HG03457 (cell line): ENCODE measurements around the gene CD300LB.
"Not testable (repeated sequence)": the region's sequence is repeated elsewhere in the genome, so short reads cannot be mapped to it uniquely, and the experiment has no call there.

ENCODE experiments used
- ATAC-seq: cut with Tn5 transposase; IDR thresholded peaks from one replicate; pipeline ENCODE4 v1.9.1; 2021; ENCODE audit warnings: moderate number of reproducible peaks; ENCODE audit not compliant: unreplicated experiment

Gene CD300LB

DNA sequence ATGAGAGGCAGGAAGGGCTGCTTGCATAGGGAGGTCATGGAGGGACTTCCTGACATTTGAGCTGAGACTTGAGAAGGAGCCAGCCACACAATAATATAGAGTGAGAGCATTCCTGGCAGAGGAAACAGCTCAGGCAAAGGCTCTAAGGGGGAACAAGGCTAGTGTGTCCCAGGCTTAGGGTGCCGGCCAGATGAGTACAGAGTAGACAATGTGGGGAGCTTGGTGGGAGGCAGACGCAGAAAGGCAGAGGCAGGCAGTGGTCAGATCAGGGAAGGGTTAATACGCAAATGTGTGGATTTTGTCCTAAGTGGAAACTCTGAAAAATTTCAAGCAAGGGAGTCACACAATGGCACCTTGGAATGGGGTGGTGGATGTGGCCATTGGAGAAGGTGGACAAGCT is 31.3 kb downstream of the CD300LB start:
- no peak for ATAC-seq

DNA sequence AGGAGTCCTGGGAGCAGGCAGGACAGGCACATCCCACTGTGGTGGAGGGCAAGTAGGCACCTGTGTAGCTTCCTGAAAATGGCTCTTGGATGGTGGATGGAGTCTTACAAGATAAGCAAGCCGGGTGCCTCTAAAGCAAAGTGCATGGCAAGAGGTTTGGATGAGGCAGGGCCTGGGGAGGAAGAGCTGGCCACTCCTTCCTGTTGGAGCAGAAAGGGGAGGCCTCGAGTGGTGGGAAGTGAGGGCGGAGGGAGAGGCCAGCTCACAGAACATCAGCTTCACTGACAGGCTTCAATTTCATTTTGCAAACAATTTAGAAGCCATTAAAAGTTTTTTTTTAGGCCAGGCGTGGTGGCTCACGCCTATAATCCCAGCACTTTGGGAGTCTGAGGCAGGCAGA is 33.8 kb downstream of the CD300LB start:
- ATAC-seq: no peak

DNA sequence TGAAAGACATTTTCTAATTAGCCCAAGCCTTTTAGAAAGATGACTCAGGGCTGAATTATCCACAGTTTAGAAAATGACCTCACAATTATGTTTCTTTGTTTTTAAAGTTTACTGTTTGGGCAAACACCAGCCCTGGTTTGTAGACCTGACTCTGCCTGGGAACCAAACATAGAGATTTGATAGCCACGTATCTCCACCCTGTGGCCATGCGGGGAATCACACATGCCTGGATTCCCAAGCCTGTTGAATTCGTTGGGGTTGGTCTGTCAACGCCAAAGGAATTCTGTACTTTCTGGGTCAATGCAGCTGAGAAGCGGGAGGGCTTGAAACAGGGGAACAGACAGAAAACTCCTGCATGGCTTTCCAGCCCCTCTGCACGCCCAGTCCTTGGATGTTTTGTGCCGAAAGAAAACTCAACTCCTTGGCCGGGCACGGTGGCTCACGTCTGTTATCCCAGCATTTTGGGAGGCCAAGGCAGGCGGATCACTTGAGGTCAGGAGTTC is 37.9 kb downstream of the CD300LB start:
- ATAC-seq: no peak

DNA sequence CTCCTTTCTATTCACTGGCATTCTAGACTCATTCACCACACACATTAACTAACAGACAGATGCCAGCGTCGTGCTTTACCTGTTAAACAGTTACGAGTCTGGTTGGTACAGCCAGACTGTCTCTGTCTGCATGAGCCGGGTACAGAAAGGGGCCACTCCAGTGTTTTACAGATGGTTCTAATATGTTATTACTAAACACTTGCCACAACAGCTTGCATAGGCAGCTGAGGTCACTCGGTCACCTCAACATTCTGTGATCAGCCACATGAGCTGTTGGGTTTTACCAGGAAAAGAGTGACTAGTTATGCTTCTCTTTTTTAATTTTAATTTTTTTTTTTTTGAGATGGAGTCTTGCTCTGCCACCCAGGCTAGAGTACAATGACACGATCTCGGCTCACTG is 39.6 kb downstream of the CD300LB start:
- no peak for ATAC-seq

DNA sequence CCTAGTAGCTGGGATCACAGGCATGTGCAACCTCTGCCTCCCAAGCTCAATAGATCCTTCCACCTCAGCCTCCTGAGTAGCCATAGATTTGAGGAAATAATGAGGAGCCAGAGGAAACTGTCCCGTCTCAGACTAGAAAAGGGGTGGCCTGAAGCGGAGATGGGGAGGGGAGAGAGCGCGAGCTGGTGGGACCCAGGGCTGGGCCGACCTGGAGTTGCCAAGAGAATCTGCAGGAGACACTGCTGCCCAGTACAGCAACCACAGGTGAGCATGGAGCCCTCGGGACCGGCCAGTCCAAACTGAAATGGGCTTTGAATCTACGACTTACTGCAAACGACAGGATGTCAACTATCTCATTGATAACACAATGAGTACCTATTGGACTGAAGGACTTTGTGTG is 40.6 kb downstream of the CD300LB start:
- ATAC-seq: no peak

DNA sequence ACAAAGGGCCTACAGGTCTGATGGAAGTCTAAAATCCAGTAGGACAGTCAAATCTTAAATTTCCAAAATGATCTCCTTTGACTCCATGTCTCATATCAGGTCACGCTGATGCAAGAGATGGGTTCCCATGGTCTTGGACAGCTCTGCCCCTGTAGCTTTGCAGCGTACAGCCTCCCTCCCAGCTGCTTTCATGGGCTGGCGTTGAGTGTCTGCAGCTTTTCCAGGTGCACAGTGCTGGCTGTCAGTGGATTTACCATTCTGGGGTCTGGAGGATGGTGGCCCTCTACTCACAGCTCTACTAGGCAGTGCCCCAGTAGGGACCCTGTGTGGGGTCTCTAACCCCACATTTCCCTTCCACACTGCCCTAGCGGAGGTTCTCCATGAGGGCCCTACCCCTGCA is 43.0 kb downstream of the CD300LB start:
- not testable (repeated sequence) for ATAC-seq

DNA sequence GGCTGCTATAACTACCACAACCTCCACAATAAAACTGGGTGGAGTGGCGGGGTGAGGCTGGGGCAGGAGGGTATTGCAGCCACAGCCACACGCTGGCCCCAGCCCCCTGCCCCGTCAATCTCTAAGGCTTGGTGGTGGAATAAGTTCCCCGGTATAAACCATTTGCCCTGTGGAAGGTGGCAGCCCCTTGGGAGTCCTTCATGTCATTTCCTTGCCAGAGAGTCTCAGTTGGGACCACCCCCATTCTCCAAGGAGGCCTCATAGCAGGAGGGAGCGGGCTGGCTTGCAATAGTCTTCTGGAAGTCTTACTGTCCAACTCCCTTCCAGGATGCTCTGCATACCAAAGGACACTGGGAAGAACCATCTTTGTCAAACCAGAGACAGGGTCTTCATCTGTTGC is 45.4 kb downstream of the CD300LB start:
- no peak for ATAC-seq

DNA sequence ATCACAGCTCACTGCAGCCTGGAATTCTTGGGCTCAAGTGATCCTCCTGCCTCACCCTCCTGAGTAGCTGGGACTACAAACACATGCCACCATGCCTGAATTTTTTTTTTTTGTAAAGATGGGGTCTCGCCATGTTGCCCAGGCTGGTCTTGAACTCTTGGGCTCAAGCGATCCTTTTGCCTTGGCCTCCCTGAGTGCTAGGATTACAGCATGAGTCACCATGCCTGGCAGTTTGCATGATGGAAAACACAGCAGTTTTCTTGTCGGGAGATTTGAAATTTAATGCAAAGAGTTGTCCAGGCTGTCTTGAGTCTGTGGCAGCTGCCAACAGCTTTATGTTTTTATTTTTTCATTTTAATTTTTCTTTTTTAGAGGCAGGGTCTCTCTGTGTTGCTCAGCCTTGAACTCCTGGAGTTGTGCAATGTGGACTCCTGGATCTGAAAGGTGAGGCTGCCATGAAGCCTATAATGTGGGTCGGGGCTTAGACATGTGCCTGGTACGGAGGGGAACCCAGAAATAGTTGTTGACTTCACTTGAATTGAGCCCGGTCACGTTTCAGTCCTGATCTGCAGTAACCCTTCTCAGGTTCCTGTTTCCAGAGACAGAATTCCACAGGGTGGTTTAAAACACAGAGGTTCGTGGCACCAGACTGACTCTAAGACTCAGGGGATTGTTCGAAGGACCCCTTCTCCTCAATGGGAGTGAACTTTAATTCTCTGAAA is 46.1 kb downstream of the CD300LB start:
- ATAC-seq: no peak

DNA sequence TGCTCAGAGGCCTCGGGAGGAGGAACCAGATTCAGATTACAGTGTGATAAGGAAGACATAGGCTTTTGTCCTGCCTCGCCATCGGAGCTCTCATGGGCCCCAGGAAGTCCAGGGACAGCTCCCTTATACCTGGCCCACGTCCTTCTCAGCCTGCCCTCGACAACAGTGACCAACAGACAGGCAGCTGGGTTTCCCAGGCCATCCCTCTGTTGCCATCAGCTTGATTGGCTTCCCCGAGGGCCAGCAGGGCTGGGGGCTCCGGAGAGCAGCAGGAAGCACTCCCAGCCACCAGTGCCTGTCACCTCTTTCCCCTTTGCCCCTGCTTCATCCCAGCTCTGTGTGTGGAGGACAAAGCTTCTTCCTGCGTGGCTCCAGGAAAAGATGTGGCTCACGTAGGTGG is 47.2 kb downstream of the CD300LB start:
- no peak for ATAC-seq

DNA sequence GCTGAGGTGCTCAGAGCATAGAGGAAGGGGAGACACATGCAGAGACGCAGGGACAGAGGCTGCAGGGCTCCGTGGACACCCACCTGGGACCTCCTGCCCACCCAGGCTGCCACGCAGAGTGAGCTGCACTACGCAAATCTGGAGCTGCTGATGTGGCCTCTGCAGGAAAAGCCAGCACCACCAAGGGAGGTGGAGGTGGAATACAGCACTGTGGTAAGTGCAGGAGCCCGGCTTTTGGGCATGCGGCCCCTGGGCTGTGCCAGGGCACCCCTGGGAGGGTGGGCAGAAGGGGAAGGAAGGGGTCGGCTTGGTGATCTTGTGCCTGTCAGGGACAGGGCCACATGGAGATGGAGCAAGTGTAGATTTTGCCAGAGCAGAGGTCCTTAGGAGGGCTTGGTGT is 49.7 kb downstream of the CD300LB start:
- ATAC-seq: no peak

DNA sequence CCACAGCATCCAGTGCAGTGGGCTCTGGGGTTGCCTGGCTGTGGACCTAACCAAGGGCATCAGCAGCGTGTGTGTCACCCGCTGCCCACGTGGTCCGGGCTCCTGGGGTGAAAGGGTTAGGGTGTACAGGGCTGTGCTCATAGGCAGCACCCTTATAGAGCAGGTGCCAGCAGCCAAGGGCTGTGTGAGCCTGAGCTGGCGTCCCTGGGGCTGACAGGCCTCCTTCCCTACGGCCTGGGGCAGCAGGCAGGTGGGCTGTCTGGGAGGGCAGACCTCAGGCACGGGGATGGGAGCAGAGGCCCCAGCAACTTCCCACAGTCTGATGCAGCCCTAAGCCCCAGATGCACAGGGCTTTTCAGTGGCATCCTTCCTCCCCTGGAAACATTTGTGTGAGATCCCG is 51.0 kb downstream of the CD300LB start:
- ATAC-seq: no peak

DNA sequence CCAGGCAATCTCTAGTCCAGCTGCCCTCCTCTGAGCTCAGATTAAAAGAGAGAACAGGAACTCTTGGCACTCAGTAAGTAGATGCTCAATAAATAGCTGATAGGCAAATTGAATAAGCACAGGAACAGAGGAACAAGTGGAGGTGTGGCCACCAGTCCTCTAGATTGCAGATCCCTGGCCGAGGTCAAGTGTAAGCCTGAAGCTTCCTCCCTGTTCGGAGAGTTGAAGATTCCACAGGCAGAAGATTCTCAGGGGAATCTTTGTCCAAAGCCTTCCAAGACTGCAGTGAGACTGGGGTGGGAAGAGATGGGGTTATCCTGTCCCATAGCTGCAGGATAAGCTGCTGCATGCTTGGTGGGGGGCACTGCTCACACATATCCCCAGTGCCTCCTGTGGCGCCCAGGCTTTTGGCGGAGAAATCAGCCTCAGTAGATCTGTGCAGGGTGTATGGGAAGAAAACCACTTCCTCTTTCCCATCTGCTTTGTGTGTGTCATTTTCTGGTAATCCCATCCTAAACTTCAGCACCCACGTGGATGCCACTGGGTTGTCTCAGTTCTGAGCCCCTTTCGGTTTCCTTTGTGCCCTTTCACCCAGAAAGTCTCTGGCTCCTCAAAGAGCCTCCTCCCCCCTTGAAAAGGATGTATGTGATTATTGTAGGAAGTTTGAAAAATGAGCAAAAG is 52.7 kb downstream of the CD300LB start:
- ATAC-seq: no peak

DNA sequence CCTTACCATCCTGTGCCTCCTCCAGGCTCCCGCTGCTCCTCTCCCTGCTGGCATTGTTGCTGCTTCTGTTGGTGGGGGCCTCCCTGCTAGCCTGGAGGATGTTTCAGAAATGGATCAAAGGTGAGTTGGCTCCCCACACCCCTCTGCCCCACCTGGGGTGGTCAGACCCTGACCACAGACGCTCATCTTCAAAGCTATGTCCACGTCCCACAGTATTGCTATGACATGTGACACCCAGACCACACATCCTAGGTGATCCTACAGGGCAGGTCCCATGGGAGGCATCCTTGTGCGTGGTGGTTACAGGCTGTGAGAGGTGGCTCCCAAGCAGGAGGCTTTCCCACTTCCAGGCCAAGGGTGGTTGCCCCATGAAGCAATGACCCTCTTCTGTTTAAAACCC is 53.9 kb downstream of the CD300LB start:
- no peak for ATAC-seq

DNA sequence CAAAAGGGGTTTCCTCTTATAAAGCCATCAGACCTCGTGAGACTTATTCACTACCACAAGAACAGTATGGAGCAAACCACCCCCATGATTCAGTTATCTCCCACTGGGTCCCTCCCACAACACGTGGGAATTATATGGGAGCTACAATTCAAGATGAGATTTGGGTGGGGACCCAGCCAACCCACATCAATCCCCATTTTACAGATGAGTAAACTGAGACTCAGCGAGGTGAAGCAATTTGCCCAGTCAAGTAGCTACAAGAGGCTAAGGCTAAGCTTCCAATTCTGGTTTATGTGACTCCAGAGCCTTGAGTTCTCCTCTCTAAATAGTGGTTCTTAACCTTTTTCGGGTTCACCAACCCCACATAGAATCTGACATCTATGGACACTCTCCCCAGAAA is 56.1 kb downstream of the CD300LB start:
- no peak for ATAC-seq

DNA sequence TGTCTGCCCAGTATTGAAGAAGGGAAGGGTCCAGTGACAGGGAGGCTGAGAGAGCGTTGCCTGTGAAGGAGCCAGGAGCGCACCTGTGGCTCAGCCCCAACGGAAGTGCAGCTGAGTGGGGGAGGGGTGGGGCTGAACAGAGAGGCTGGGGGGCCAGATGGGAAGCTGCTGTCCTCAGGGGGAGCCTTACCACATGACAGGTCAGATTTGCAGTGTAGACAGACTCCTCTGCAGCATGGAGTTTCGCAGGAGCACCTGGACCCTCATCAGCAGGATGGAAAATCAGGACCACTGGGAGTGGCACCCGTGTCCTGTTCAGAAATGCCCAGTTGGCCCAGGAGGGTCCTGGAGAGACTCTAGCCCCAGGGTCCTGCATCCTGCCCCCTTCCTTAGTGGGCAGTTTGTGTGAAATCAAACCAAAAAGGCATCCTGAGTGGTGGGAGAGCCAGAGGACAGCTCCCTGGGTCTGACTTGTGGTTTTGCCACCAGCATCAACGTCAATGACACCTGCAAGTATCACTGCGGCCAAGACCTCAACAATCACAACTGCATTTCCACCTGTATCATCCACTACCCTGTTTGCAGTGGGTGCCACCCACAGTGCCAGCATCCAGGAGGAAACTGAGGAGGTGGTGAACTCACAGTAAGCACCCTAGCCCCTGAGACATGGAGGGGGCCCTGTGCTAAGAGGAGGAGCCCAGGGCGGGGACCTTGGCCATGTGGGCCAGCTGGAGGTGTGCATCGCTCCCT is 57.1 kb downstream of the CD300LB start:
- no peak for ATAC-seq

DNA sequence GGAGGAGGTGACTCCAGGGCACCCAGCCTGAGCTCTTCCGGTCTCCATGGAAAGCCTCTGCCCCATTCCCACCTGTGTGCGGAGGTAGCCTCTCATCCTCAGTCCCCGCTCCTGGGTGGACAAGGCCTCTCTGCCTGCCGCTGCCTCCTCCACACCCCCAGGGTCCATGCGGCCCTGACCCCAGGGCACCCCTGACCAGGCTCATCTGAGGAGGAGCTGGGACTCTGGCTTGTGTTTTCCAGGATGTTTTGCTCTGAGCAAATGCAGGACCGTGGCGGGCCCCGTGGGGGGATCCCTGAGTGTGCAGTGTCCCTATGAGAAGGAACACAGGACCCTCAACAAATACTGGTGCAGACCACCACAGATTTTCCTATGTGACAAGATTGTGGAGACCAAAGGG is 58.0 kb downstream of the CD300LB start:
- ATAC-seq: no peak

DNA sequence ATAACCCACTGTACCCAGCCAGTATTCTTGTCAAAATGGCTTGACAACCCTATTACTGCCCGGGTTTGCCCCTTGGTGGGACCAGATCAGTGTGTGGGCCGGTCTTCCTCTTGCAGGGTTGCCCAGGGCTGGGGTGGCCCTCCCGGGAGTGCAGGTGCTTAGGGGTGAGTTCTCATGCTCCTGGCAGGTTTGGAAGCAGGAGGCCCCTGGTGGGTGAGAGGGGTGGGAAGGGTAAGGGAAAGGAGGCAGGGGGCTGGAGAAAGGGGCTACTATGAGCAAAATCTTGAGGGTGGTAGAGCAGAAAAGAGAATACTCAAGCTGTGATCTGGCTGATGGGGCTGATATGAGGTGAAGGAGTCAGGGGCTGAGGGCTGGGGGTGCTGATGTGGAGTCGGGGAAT is 58.4 kb downstream of the CD300LB start:
- ATAC-seq: no peak

DNA sequence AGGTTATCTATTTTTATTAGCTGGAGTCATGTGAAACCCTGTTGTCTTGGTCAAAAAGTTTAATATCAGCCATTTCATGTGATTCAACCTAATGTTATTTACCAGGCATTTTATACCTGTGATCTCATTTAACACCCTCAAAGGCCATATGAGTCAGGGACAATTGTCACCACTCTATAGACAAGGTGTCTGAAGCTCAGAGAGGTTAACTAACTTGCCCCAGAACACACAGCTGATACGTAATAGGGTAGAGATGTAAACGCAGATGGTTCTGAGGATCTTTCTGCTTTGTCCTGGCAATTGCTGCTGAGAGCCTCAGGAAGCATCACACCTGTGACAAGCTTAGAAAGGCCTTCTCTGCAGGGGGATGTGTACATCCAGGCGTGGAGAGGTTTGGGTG is 59.9 kb downstream of the CD300LB start:
- ATAC-seq: no peak
